NB4 (cell line): ENCODE data around the gene BRSK1.
"Not testable (repeated sequence)": the region's sequence is repeated elsewhere in the genome, so short reads cannot be mapped to it uniquely, and the experiment has no call there.

ENCODE experiments used
- DNase-seq: peaks from one replicate; pipeline ENCODE4 v3.0.0; 2010; ENCODE audit warnings: low read depth
- H3K4me3 ChIP-seq: one replicate; pipeline ENCODE4 v1.5.1; 2011; ENCODE audit warnings: mild to moderate bottlenecking, low read depth, low read length, moderate library complexity
- CTCF ChIP-seq: IDR thresholded peaks from one replicate; pipeline ENCODE4 v1.5.1; 2012; ENCODE audit warnings: low read depth, low read length
- MAX ChIP-seq: IDR thresholded peaks from 2 replicates; pipeline ENCODE4 v1.6.1; 2011; ENCODE audit warnings: low read depth, low read length
- MYC ChIP-seq: IDR thresholded peaks from 2 replicates; pipeline ENCODE4 v1.6.1; 2011; ENCODE audit warnings: low read depth, low read length
- POLR2A ChIP-seq: IDR thresholded peaks from 2 replicates; pipeline ENCODE4 v1.6.1; 2011; ENCODE audit warnings: mild to moderate bottlenecking; ENCODE audit not compliant: insufficient read length; ENCODE audit errors: extremely low read depth

Gene BRSK1

GRCh38 chr19:55320844-55321419, 37.1 kb downstream of the BRSK1 start:
- TF ChIP-seq POLR2A (no peak), MAX (no peak), MYC (no peak), CTCF (no peak)
- H3K4me3 ChIP-seq, result no peak overlapping the region
- no peak for DNase-seq

GRCh38 chr19:55321466-55322137, 37.8 kb downstream of the BRSK1 start:
- DNase-seq, result no peak
- H3K4me3 ChIP-seq, result no peak overlapping the region
- TF ChIP-seq POLR2A (no peak), MAX (no peak), MYC (no peak), CTCF (no peak)

GRCh38 chr19:55322204-55322885, 38.5 kb downstream of the BRSK1 start:
- TF ChIP-seq MAX (no peak), CTCF (no peak), MYC (no peak), POLR2A (no peak)
- no peak for DNase-seq
- H3K4me3 ChIP-seq, result no peak overlapping the region

GRCh38 chr19:55324662-55325061, 40.9 kb downstream of the BRSK1 start:
- no peak for TF ChIP-seq CTCF
- no peak for TF ChIP-seq MYC
- no peak for TF ChIP-seq MAX
- no peak for TF ChIP-seq POLR2A
- no peak overlapping the region for H3K4me3 ChIP-seq
- no peak for DNase-seq

- no peak for DNase-seq
- H3K4me3 ChIP-seq, result no peak within 1 kb of the TSS
- TF ChIP-seq MAX (no peak), MYC (no peak), POLR2A (no peak), CTCF (no peak)
Observed at GRCh38 chr19:55325172-55325571, 41.4 kb downstream of the BRSK1 start, which contains the start of gene TMEM150B. TMEM150B (minus strand) TSS chr19:55325341; CDS start chr19:55321036, 4,305 bp downstream.

- not testable (repeated sequence) for DNase-seq, H3K4me3 ChIP-seq
Observed at GRCh38 chr19:55328774-55329318, 45.0 kb downstream of the BRSK1 start.

- not testable (repeated sequence) for H3K4me3 ChIP-seq, DNase-seq
Observed at GRCh38 chr19:55329791-55330190, 46.0 kb downstream of the BRSK1 start.
